H1 (cell line): ENCODE results near the gene CCDC40. TPM values are rescaled to one million over a fixed set of nuclear protein-coding genes. Genes with fewer than 3 reads are reported as not detected.

Experiments used
- CTCF ChIA-PET: fragments of 300-600 bp; sonication (Branson Sonifier 250); formaldehyde crosslinking; loops from one replicate; lab custom pipeline; 2021; ENCODE audit not compliant: partially characterized antibody; lab: Charles Lee
- POLR2A ChIA-PET: fragments of 300-600 bp; sonication (Branson Sonifier 250); formaldehyde crosslinking; loops from one replicate; lab custom pipeline; 2021; ENCODE audit warnings: inconsistent platforms; ENCODE audit not compliant: partially characterized antibody; lab: Charles Lee
- DNase-seq, 2 experiments: peaks; one replicate each; pipeline versions ENCODE4 v3.0.0 to v3.0.0-alpha.2; 2010 to 2022; ENCODE audit warnings: low spot score in 2 of 2, low read depth in 1 of 2, mixed read lengths in 1 of 2
- FAIRE-seq: peaks from 2 replicates; lab custom pipeline; 2011; peaks lifted over from hg19 to GRCh38; lab: Jason Lieb, UNC
- H2AFZ ChIP-seq: 2 replicates; pipeline ENCODE4 v1.8.1; 2012; ENCODE audit warnings: low read length, inconsistent platforms
- H2AK5ac ChIP-seq: 2 replicates; pipeline ENCODE4 v1.6.1; 2013; ENCODE audit warnings: low read depth, low read length
- H2BK120ac ChIP-seq: replicated peaks from 2 replicates; pipeline ENCODE3; 2013; ENCODE audit warnings: low read depth, low read length, inconsistent platforms
- H2BK12ac ChIP-seq: 2 replicates; pipeline ENCODE4 v1.6.1; 2013; ENCODE audit warnings: low read depth, low read length
- H2BK15ac ChIP-seq: 2 replicates; pipeline ENCODE4 v1.6.1; 2013; ENCODE audit warnings: low read length
- H2BK20ac ChIP-seq: 2 replicates; pipeline ENCODE4 v1.6.1; 2013; ENCODE audit warnings: low read length
- H2BK5ac ChIP-seq: 2 replicates; pipeline ENCODE4 v1.6.1; 2013; ENCODE audit warnings: low read depth, low read length
- H3K14ac ChIP-seq: 2 replicates; pipeline ENCODE4 v1.6.1; 2013; ENCODE audit warnings: inconsistent platforms; ENCODE audit not compliant: insufficient read length
- H3K18ac ChIP-seq: 2 replicates; pipeline ENCODE4 v1.6.1; 2013; ENCODE audit warnings: low read length; ENCODE audit errors: extremely low read depth
- H3K23ac ChIP-seq: 2 replicates; pipeline ENCODE4 v1.6.1; 2013; ENCODE audit warnings: inconsistent platforms; ENCODE audit not compliant: insufficient read length
- H3K23me2 ChIP-seq: 2 replicates; pipeline ENCODE4 v1.6.1; 2013; ENCODE audit warnings: low read depth, low read length
- H3K27ac ChIP-seq: 2 replicates; pipeline ENCODE4 v1.6.1; 2011; ENCODE audit warnings: low read depth, low read length, inconsistent platforms
- H3K27me3 ChIP-seq, 4 experiments: replicated peaks in 1 of 4; 1 replicate in 1 of 4; 2 replicates in 3 of 4; pipeline versions ENCODE4 v1.6.1 to v1.8.1; 2011 to 2013; ENCODE audit warnings: low read length in 3 of 4, mild to moderate bottlenecking in 3 of 4, inconsistent platforms in 2 of 4, mixed read lengths in 2 of 4, moderate library complexity in 1 of 4; ENCODE audit not compliant: control insufficient read depth in 3 of 4, insufficient read depth in 3 of 4; ENCODE audit errors: extremely low read depth in 1 of 4
- H3K36me3 ChIP-seq, 4 experiments: 2 replicates each; pipeline versions ENCODE4 v1.6.1 to v1.8.1; 2011 to 2013; ENCODE audit warnings: mild to moderate bottlenecking in 4 of 4, low read length in 3 of 4, moderate library complexity in 2 of 4, control low read depth in 1 of 4, inconsistent platforms in 1 of 4; ENCODE audit not compliant: insufficient read depth in 4 of 4, control insufficient read depth in 2 of 4
- H3K4ac ChIP-seq: replicated peaks from 2 replicates; pipeline ENCODE3; 2013; ENCODE audit warnings: low read length, low read depth, mixed read lengths, inconsistent platforms; ENCODE audit not compliant: insufficient read length
- H3K4me1 ChIP-seq, 4 experiments: replicated peaks in 1 of 4; 1 replicate in 1 of 4; 2 replicates in 3 of 4; pipeline versions ENCODE4 v1.6.1 to v1.8.1; 2011 to 2013; ENCODE audit warnings: low read length in 3 of 4, inconsistent platforms in 2 of 4, mixed read lengths in 1 of 4; ENCODE audit not compliant: insufficient read depth in 4 of 4, control insufficient read depth in 3 of 4
- H3K4me2 ChIP-seq, 2 experiments: 2 replicates each; pipeline versions ENCODE4 v1.6.1 to v1.8.1; 2011 to 2013; ENCODE audit warnings: low read depth in 2 of 2, low read length in 2 of 2, control low read depth in 1 of 2, inconsistent platforms in 1 of 2, mild to moderate bottlenecking in 1 of 2; ENCODE audit not compliant: insufficient read depth in 1 of 2
- H3K4me3 ChIP-seq, 4 experiments: fragments of 200-600, 300-600 bp in 1 of 4; sonication (generic), shearing (Covaris generic), sonication (Bioruptor Twin) in 1 of 4; 2 replicates each; pipeline versions ENCODE4 v1.5.1 to v1.8.1; 2011 to 2016; ENCODE audit warnings: low read length in 4 of 4, low read depth in 3 of 4, control low read depth in 2 of 4, inconsistent platforms in 2 of 4, mild to moderate bottlenecking in 2 of 4, mixed read lengths in 1 of 4, moderate library complexity in 1 of 4; ENCODE audit not compliant: insufficient read depth in 2 of 4; ENCODE audit errors: extremely low read depth in 1 of 4
- H3K56ac ChIP-seq: replicated peaks from 2 replicates; pipeline ENCODE3; 2013; ENCODE audit warnings: low read depth, mild to moderate bottlenecking, mixed read lengths, low read length, inconsistent platforms; ENCODE audit not compliant: insufficient read length
- H3K79me1 ChIP-seq: 2 replicates; pipeline ENCODE4 v1.6.1; 2013; ENCODE audit warnings: low read depth, low read length, control low read depth
- H3K79me2 ChIP-seq, 2 experiments: 2 replicates each; pipeline versions ENCODE4 v1.6.1 to v1.8.1; 2012 to 2013; ENCODE audit warnings: low read length in 2 of 2, mild to moderate bottlenecking in 2 of 2, inconsistent platforms in 1 of 2; ENCODE audit not compliant: insufficient read depth in 2 of 2, control insufficient read depth in 1 of 2
- H3K9ac ChIP-seq, 4 experiments: replicated peaks in 1 of 4; 1 replicate in 1 of 4; 2 replicates in 3 of 4; pipeline versions ENCODE4 v1.6.1 to v1.8.1; 2011 to 2013; ENCODE audit warnings: low read depth in 3 of 4, low read length in 3 of 4, control low read depth in 2 of 4, mild to moderate bottlenecking in 2 of 4, moderate library complexity in 2 of 4, inconsistent platforms in 1 of 4; ENCODE audit errors: extremely low read depth in 1 of 4
- H3K9me3 ChIP-seq, 2 experiments: 2 replicates each; pipeline versions ENCODE4 v1.6.1 to v1.8.1; 2012 to 2013; ENCODE audit warnings: mild to moderate bottlenecking in 2 of 2, moderate library complexity in 2 of 2, control low read depth in 1 of 2, inconsistent platforms in 1 of 2, low read depth in 1 of 2, low read length in 1 of 2, mixed read lengths in 1 of 2; ENCODE audit not compliant: insufficient read depth in 2 of 2
- H4K20me1 ChIP-seq, 2 experiments: replicated peaks in 1 of 2; 2 replicates each; pipeline versions ENCODE3 to v1.8.1; 2011 to 2013; ENCODE audit warnings: inconsistent platforms in 2 of 2, low read length in 2 of 2, mild to moderate bottlenecking in 1 of 2; ENCODE audit not compliant: insufficient read depth in 2 of 2, control insufficient read depth in 1 of 2
- H4K5ac ChIP-seq: 2 replicates; pipeline ENCODE4 v1.6.1; 2013; ENCODE audit warnings: low read length, low read depth, mixed read lengths, inconsistent platforms; ENCODE audit not compliant: insufficient read length
- H4K8ac ChIP-seq: 2 replicates; pipeline ENCODE4 v1.8.0; 2013; ENCODE audit warnings: mild to moderate bottlenecking, moderate library complexity, low read length, inconsistent platforms; ENCODE audit not compliant: insufficient read depth; ENCODE audit errors: extremely low read depth
- H4K91ac ChIP-seq: replicated peaks from 2 replicates; pipeline ENCODE3; 2013; ENCODE audit warnings: low read length, mixed read lengths, inconsistent platforms; ENCODE audit not compliant: insufficient read length
- CBX5 ChIP-seq: fragments of 300-800, 300-1000 bp; sonication (generic); IDR thresholded peaks from 2 replicates; pipeline ENCODE4 v1.7.1; 2016; ENCODE audit warnings: antibody characterized with exemption, low read length, low read depth
- HDAC2 ChIP-seq, 2 experiments: fragments of 300-600 bp in 1 of 2; sonication (generic) in 1 of 2; IDR thresholded peaks; 2 replicates each; pipeline ENCODE4 v1.6.1; 2011 to 2012; ENCODE audit warnings: low read depth in 2 of 2, low read length in 2 of 2, mild to moderate bottlenecking in 2 of 2, moderate library complexity in 2 of 2, borderline replicate concordance in 1 of 2, inconsistent platforms in 1 of 2
- NRF1 ChIP-seq: IDR thresholded peaks from 2 replicates; pipeline ENCODE4 v1.6.1; 2011; ENCODE audit warnings: mild to moderate bottlenecking, low read depth, low read length, improper control_type of control experiment
- RBBP5 ChIP-seq: IDR thresholded peaks from 2 replicates; pipeline ENCODE4 v1.7.1; 2012; ENCODE audit warnings: low read depth, mild to moderate bottlenecking, inconsistent platforms, low read length, moderate library complexity, borderline replicate concordance
- RXRA ChIP-seq: IDR thresholded peaks from 2 replicates; pipeline ENCODE4 v1.6.1; 2011; ENCODE audit warnings: low read depth, mild to moderate bottlenecking, low read length, moderate library complexity; ENCODE audit not compliant: insufficient read depth
- SIN3A ChIP-seq, 2 experiments: IDR thresholded peaks in 1 of 2; conservative IDR thresholded peaks in 1 of 2; 2 replicates each; pipeline ENCODE4 v1.6.1; 2011 to 2012; ENCODE audit warnings: low read length in 2 of 2, improper control_type of control experiment in 1 of 2, low read depth in 1 of 2, mild to moderate bottlenecking in 1 of 2
- WGBS, 2 experiments: shearing (Covaris generic) in 1 of 2; methylation state at CpG; one replicate each; pipeline versions ENCODE4 v1.1.6 to v1.1.7; 2013 to 2015; ENCODE audit warnings: low lambda C conversion rate in 2 of 2, mixed read lengths in 2 of 2, inconsistent platforms in 1 of 2, low coverage in 1 of 2, missing lambda C conversion rate in 1 of 2; ENCODE audit not compliant: insufficient replicate concordance in 2 of 2, insufficient coverage in 1 of 2, insufficient read length in 1 of 2; ENCODE audit errors: extremely low coverage in 1 of 2, missing lambda C conversion rate in 1 of 2; 5-methylcytosine and 5-hydroxymethylcytosine counted together
- polyA plus RNA-seq, 7 experiments: library from polyadenylated mRNA; depleted of rRNA in 3 of 7; stranded (reverse) in 5 of 7; unstranded in 2 of 7; fragments of >200 nt in 5 of 7; fragments of 200-250 nt in 2 of 7; gene quantifications; 1 replicate in 5 of 7; 2 replicates in 1 of 7; 4 replicates in 1 of 7; pipeline versions ENCODE4 v1.2.1 to v1.2.3, GENCODE V29; 2011 to 2013; ENCODE audit warnings: missing spikeins in 2 of 7, mixed read lengths in 2 of 7
- total RNA-seq: library from RNA; stranded (reverse); fragmentation: NEBNext Ultra II Directional; extraction: Animal tissue kit (Norgen Biotek cat#: 25700); gene quantifications from 2 replicates; pipeline ENCODE4 v1.2.1, GENCODE V29; 2021
- TF ChIP-seq, protein P1 (sequence below): IDR thresholded peaks from 2 replicates; pipeline ENCODE4 v1.6.1; 2012; ENCODE audit warnings: inconsistent platforms
- TF ChIP-seq, protein P2 (sequence below): IDR thresholded peaks from 2 replicates; pipeline ENCODE4 v1.6.1; 2012; ENCODE audit warnings: inconsistent platforms

The CCDC40 gene
- total and polyA plus RNA-seq, 2 of the 8 experiments (the other 6 are each of a cell fraction or from before 2014, with no cell fraction given) = 4.1 to 11.5 TPM

DNA sequence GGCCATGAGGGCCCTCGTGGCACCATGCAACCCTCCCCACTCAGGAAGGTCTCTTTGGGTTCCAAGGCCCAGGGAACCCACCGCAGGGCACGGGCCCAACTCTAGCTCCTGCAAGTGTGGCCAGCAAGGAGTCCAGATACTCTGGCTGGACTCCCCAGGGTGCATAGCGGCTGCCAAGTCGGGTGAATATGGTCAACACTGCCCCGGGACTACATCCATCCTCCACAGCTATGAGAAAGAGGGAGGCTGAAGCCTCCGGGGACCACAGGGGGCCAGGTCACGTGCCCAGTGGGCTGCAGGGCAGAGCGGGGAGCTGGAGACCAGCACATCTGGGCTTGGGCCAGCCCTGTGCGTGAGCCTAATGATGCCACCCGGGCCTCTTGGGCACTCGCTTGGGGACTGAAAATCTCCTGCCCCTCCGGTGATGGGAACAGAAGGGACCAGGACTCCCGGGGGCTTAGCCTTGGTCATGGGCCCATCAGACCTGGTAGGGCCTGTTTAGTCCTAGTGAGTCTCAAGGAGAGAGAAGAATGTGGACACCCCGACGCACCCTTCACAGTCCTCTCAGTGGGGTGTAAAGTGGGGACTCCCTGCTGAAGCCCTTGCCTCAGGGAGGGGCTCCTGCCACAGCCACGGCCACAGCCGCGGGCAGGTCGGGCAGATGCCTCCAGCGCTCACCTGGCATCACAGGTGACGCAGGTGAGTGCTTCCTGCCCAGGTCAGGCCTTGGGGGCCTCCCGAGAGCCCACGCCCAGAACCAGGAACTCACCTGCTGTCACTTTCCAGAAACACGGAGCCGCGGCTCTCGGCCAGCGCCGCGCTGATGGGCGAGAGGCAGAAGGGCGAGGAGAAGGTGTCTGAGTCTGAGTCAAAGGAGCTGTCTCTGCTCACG, 26.8 kb upstream of the CCDC40 start:
- POLR2A ChIA-PET = interaction anchor here (1.1 to 4.5 kb wide), 8 partner anchors 7 to 92 kb away, joined by 3 to 34 read pairs (median 4); partner anchors contain the start of gene GAA
- Histone ChIP-seq H3K4ac (no peak overlapping the region), H3K23ac (no peak overlapping the region), H3K23me2 (no peaks in the 10 kb centered on the region), H2AK5ac (no peak overlapping the region), H3K18ac (no peak overlapping the region), H2BK15ac (no peak overlapping the region), H3K27ac (no peak overlapping the region), H3K79me2 (peaks cover 0 to 16% of the 10 kb centered on the region in 2 experiments; a peak in 1 of 4 replicates), H2AFZ (no peak overlapping the region), H4K91ac (no peak overlapping the region), H4K5ac (no peak overlapping the region), H3K4me3 (no peak overlapping the region), H2BK120ac (no peak overlapping the region), H3K9ac (no peak overlapping the region), H2BK20ac (no peak overlapping the region), H3K56ac (no peak overlapping the region), H3K4me1 (peaks cover 0 to 8% (median 3%) of the 10 kb centered on the region in 4 experiments; a peak in 5 of 7 replicates), H3K4me2 (no peak overlapping the region), H2BK12ac (no peak overlapping the region), H3K14ac (no peak overlapping the region), H3K79me1 (peaks cover 7% of the 10 kb centered on the region), H4K8ac (no peak overlapping the region), H3K9me3 (no peaks in the 10 kb centered on the region; a peak in 1 of 4 replicates), H3K27me3 (no peaks in the 10 kb centered on the region), H2BK5ac (no peak overlapping the region), H3K36me3 (peaks cover 0 to 20% (median 13%) of the 10 kb centered on the region in 4 experiments; a peak in 4 of 8 replicates), H4K20me1 (peaks cover 10 to 23% of the 10 kb centered on the region in 2 experiments)
- FAIRE-seq (no peak), DNase-seq (no peak)
- WGBS, 2 experiments = 97% methylated on average over 31 of the region's 34 CpGs; no CpG with 5 or more reads in 1 of the 2 experiments
- CTCF ChIA-PET = interaction anchor here (0.7 to 10.2 kb wide), 20 partner anchors 7 to 409 kb away, joined by 3 to 110 read pairs (median 6); no protein-coding TSS in a partner anchor
- TF ChIP-seq HDAC2 (IDR thresholded peaks at IDR 0.05; ENCODE audit: borderline replicate concordance in 1 of 2, low read depth in 2 of 2, low read length in 2 of 2) (no peak), RBBP5 (no peak), RXRA (no peak), NRF1 (no peak), SIN3A (conservative IDR thresholded peaks at IDR 0.05 in 1 of 2, IDR thresholded peaks at IDR 0.05 in 1 of 2; ENCODE audit: low read depth in 1 of 2, low read length in 2 of 2) (no peak), CBX5 (no peak)
- TF ChIP-seq, protein P1, sequence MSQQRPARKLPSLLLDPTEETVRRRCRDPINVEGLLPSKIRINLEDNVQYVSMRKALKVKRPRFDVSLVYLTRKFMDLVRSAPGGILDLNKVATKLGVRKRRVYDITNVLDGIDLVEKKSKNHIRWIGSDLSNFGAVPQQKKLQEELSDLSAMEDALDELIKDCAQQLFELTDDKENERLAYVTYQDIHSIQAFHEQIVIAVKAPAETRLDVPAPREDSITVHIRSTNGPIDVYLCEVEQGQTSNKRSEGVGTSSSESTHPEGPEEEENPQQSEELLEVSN = no peak
- TF ChIP-seq, protein P2, sequence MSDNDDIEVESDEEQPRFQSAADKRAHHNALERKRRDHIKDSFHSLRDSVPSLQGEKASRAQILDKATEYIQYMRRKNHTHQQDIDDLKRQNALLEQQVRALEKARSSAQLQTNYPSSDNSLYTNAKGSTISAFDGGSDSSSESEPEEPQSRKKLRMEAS = no peak
